Adrenal gland (tissue), 5 donors: Measurements from ENCODE around the gene SLC9A9.

Experiments used
- POLR2A ChIP-seq, 2 donors: fragments of 450-650 bp; IDR thresholded peaks; one replicate each; pipeline ENCODE4 v1.6.1; 2017; ENCODE audit warnings: antibody characterized with exemption in 2 of 2, mild to moderate bottlenecking in 2 of 2, moderate library complexity in 1 of 2
- TF ChIP-seq, protein P1 (sequence below), 6 experiments: fragments of 450-650 bp in 4 of 6; fragments of 200-600 bp in 2 of 6; sonication (generic) in 1 of 6; IDR thresholded peaks; 1 replicate in 5 of 6; 2 replicates in 1 of 6; pipeline versions ENCODE4 v1.5.1 to v1.8.0; 2016 to 2021; ENCODE audit warnings: antibody characterized with exemption in 6 of 6, mild to moderate bottlenecking in 2 of 6, moderate library complexity in 1 of 6
- donor health status: DM: no; HTN: no; CAD: no.

GRCh38 chr3:143883151-143883550 lies 34.9 kb upstream of the SLC9A9 start:
- TF ChIP-seq, protein P1, sequence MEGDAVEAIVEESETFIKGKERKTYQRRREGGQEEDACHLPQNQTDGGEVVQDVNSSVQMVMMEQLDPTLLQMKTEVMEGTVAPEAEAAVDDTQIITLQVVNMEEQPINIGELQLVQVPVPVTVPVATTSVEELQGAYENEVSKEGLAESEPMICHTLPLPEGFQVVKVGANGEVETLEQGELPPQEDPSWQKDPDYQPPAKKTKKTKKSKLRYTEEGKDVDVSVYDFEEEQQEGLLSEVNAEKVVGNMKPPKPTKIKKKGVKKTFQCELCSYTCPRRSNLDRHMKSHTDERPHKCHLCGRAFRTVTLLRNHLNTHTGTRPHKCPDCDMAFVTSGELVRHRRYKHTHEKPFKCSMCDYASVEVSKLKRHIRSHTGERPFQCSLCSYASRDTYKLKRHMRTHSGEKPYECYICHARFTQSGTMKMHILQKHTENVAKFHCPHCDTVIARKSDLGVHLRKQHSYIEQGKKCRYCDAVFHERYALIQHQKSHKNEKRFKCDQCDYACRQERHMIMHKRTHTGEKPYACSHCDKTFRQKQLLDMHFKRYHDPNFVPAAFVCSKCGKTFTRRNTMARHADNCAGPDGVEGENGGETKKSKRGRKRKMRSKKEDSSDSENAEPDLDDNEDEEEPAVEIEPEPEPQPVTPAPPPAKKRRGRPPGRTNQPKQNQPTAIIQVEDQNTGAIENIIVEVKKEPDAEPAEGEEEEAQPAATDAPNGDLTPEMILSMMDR (IDR thresholded peaks at IDR 0.05): no peak
- no peak for TF ChIP-seq POLR2A (IDR thresholded peaks at IDR 0.05)
